SK-N-SH (cell line): ENCODE results near the gene LDLRAD1. TPM values are rescaled to one million over a fixed set of nuclear protein-coding genes. Genes with fewer than 3 reads are reported as not detected.
A peak's percentile ranks its signal among the peaks of the same experiment; 100 is the strongest.

ENCODE experiments used
- CTCF ChIA-PET: fragments of 300-600, 350-600 bp; formaldehyde crosslinking; extraction: SDS; loops from one replicate; lab custom pipeline; 2021; lab: Yijun Ruan, JAX
- POLR2A ChIA-PET: fragments of 350-600 bp; sonication (Branson Sonifier 250); formaldehyde crosslinking; extraction: SDS; loops from one replicate; lab custom pipeline; 2020; ENCODE audit warnings: antibody characterized with exemption, inconsistent platforms; lab: Yijun Ruan, JAX
- DNase-seq: peaks from one replicate; pipeline ENCODE4 v3.0.0; 2012
- H2AFZ ChIP-seq: fragments of 200-600 bp; sonication (generic); 2 replicates; pipeline ENCODE4 v1.8.1; 2016; ENCODE audit warnings: antibody characterized with exemption, mild to moderate bottlenecking, low read depth
- H3F3A ChIP-seq: fragments of 200-600 bp; sonication (generic); replicated peaks from 2 replicates; pipeline ENCODE3; 2016; ENCODE audit warnings: antibody characterized with exemption, mild to moderate bottlenecking; ENCODE audit not compliant: insufficient read depth
- H3K27ac ChIP-seq, 2 experiments: fragments of 200-500 bp in 1 of 2; fragments of 200-600 bp in 1 of 2; sonication (Bioruptor generic) in 1 of 2; sonication (generic), shearing (Covaris generic) in 1 of 2; 2 replicates each; pipeline versions ENCODE4 v1.5.1 to v1.6.1; 2014 to 2016; ENCODE audit warnings: low read depth in 2 of 2, inconsistent platforms in 1 of 2, low read length in 1 of 2, mild to moderate bottlenecking in 1 of 2, mixed read lengths in 1 of 2
- H3K27me3 ChIP-seq: fragments of 200-600 bp; sonication (generic), shearing (Covaris generic); 2 replicates; pipeline ENCODE4 v1.6.1; 2016; ENCODE audit warnings: mixed run types; ENCODE audit not compliant: insufficient read depth
- H3K36me3 ChIP-seq, 2 experiments: fragments of 200-500 bp in 1 of 2; fragments of 200-600 bp in 1 of 2; sonication (Bioruptor generic) in 1 of 2; sonication (generic) in 1 of 2; replicated peaks in 1 of 2; 2 replicates each; pipeline versions ENCODE3 to v1.5.1; 2014 to 2016; ENCODE audit warnings: low read length in 1 of 2, mild to moderate bottlenecking in 1 of 2; ENCODE audit not compliant: insufficient read depth in 2 of 2, control insufficient read depth in 1 of 2
- H3K4me1 ChIP-seq, 2 experiments: fragments of 200-500 bp in 1 of 2; fragments of 200-600 bp in 1 of 2; sonication (Bioruptor generic) in 1 of 2; sonication (generic), shearing (Covaris generic) in 1 of 2; 2 replicates each; pipeline versions ENCODE4 v1.5.1 to v1.6.1; 2014 to 2016; ENCODE audit warnings: low read depth in 1 of 2, low read length in 1 of 2, mixed run types in 1 of 2; ENCODE audit not compliant: insufficient read depth in 2 of 2, control insufficient read depth in 1 of 2
- H3K4me2 ChIP-seq: fragments of 200-600 bp; sonication (generic), shearing (Covaris generic); 2 replicates; pipeline ENCODE4 v1.6.1; 2017; ENCODE audit warnings: mixed run types
- H3K4me3 ChIP-seq, 2 experiments: fragments of 200-500 bp in 1 of 2; fragments of 200-600 bp in 1 of 2; sonication (Bioruptor generic) in 1 of 2; sonication (generic), shearing (Covaris generic) in 1 of 2; 2 replicates each; pipeline versions ENCODE4 v1.5.1 to v1.8.1; 2014 to 2016; ENCODE audit warnings: low read depth in 2 of 2, inconsistent platforms in 1 of 2, low read length in 1 of 2, mild to moderate bottlenecking in 1 of 2, mixed read lengths in 1 of 2, moderate library complexity in 1 of 2
- H3K79me2 ChIP-seq: fragments of 200-600 bp; sonication (generic); 2 replicates; pipeline ENCODE4 v1.8.1; 2017; ENCODE audit warnings: mild to moderate bottlenecking; ENCODE audit not compliant: insufficient read depth
- H3K9ac ChIP-seq: fragments of 200-600 bp; sonication (generic); 2 replicates; pipeline ENCODE4 v1.6.1; 2017; ENCODE audit warnings: mixed run types
- H3K9me2 ChIP-seq: fragments of 200-600 bp; sonication (generic); 2 replicates; pipeline ENCODE4 v1.6.1; 2017; ENCODE audit warnings: mixed run types
- H3K9me3 ChIP-seq: fragments of 200-600 bp; sonication (generic); 2 replicates; pipeline ENCODE4 v1.6.1; 2017; ENCODE audit warnings: mixed run types, mild to moderate bottlenecking, moderate library complexity
- H4K20me1 ChIP-seq: fragments of 200-600 bp; sonication (generic); 2 replicates; pipeline ENCODE4 v1.6.1; 2017; ENCODE audit warnings: mild to moderate bottlenecking, mixed run types; ENCODE audit not compliant: insufficient read depth
- CHD2 ChIP-seq: fragments of 150-350 bp; IDR thresholded peaks from 2 replicates; pipeline ENCODE4 v1.6.1; 2018; ENCODE audit warnings: low read length; ENCODE audit not compliant: partially characterized antibody
- EP300 ChIP-seq, 2 experiments: IDR thresholded peaks; 2 replicates each; pipeline versions ENCODE4 v1.4.0 to v1.6.1; 2012; ENCODE audit warnings: borderline replicate concordance in 1 of 2, low read depth in 1 of 2, low read length in 1 of 2
- EZH2phosphoT487 ChIP-seq: fragments of 200-600 bp; sonication (generic); IDR thresholded peaks from 2 replicates; pipeline ENCODE4 v1.6.1; 2017; ENCODE audit warnings: low read depth, mixed run types, mild to moderate bottlenecking, antibody characterized with exemption, moderate library complexity, borderline replicate concordance
- FOSL2 ChIP-seq: IDR thresholded peaks from 2 replicates; pipeline ENCODE4 v1.4.0; 2012; ENCODE audit warnings: low read depth, mild to moderate bottlenecking, moderate library complexity, borderline replicate concordance
- FOXJ3 ChIP-seq: sonication (generic); formaldehyde crosslinking; IDR thresholded peaks from 2 replicates; pipeline ENCODE4 v1.5.1; 2020; ENCODE audit warnings: mild to moderate bottlenecking, missing genetic modification reagents
- GATA2 ChIP-seq: sonication (generic); formaldehyde crosslinking; IDR thresholded peaks from 2 replicates; pipeline ENCODE4 v1.5.0; 2020; ENCODE audit warnings: mild to moderate bottlenecking, missing genetic modification reagents
- MEF2A ChIP-seq: IDR thresholded peaks from 2 replicates; pipeline ENCODE4 v1.4.0; 2012; ENCODE audit warnings: low read depth, borderline replicate concordance
- MXI1 ChIP-seq: IDR thresholded peaks from 2 replicates; pipeline ENCODE4 v1.6.1; 2012; ENCODE audit warnings: mild to moderate bottlenecking, low read depth, low read length, improper control_type of control experiment
- NFIC ChIP-seq: IDR thresholded peaks from 2 replicates; pipeline ENCODE4 v1.4.0; 2012; ENCODE audit warnings: borderline replicate concordance
- RCOR1 ChIP-seq: fragments of 150-350 bp; IDR thresholded peaks from 2 replicates; pipeline ENCODE4 v1.6.1; 2017; ENCODE audit warnings: antibody characterized with exemption, low read length
- SMC3 ChIP-seq: IDR thresholded peaks from 2 replicates; pipeline ENCODE4 v1.6.1; 2012; ENCODE audit warnings: low read depth, low read length, improper control_type of control experiment
- TAF1 ChIP-seq: IDR thresholded peaks from 2 replicates; pipeline ENCODE4 v1.6.1; 2012; ENCODE audit warnings: low read depth, mild to moderate bottlenecking, low read length, moderate library complexity, borderline replicate concordance
- TCF12 ChIP-seq: IDR thresholded peaks from 2 replicates; pipeline ENCODE4 v1.4.0; 2012
- WGBS: methylation state at CpG from one replicate; pipeline ENCODE4 v1.1.6; 2017; ENCODE audit warnings: low lambda C conversion rate; 5-methylcytosine and 5-hydroxymethylcytosine counted together
- polyA plus RNA-seq, 3 experiments: library from polyadenylated mRNA; depleted of rRNA; stranded (reverse); fragments of >200 nt; gene quantifications; 2 replicates each; pipeline ENCODE4 v1.2.3, GENCODE V29; 2012
- TF ChIP-seq, protein P1 (sequence below): IDR thresholded peaks from 2 replicates; pipeline ENCODE4 v1.4.0; 2012; ENCODE audit warnings: low read depth, borderline replicate concordance
- TF ChIP-seq, protein P2 (sequence below): IDR thresholded peaks from 2 replicates; pipeline ENCODE4 v1.4.0; 2012; ENCODE audit warnings: low read depth
- TF ChIP-seq, protein P3 (sequence below): IDR thresholded peaks from 2 replicates; pipeline ENCODE4 v1.4.0; 2012; ENCODE audit warnings: low read depth, borderline replicate concordance
- TF ChIP-seq, protein P4 (sequence below): IDR thresholded peaks from 2 replicates; pipeline ENCODE4; 2012

LDLRAD1 gene
- polyA plus RNA-seq, 1 of the 3 experiments (the other 2 are of a cell fraction): not detected

DNA sequence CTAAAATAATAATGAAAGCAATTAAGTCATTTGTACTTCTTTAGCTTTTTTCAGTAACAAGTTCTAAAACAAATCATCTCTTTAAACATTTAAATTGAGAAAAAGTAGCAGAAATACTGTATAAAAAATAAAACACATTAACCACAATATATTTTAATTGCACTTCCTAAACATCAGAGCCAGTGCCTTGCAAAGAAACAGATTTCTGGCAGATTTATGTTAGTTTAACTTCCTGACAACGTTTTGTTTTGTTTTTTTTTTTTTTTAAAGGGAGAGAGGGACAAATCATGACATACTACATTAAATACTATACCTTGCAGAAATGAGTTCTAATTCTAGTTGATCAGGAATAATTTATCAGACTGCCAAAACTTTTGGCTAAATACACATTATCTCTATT, 23.8 kb upstream of the LDLRAD1 start (continued):
- TF ChIP-seq, protein P1, sequence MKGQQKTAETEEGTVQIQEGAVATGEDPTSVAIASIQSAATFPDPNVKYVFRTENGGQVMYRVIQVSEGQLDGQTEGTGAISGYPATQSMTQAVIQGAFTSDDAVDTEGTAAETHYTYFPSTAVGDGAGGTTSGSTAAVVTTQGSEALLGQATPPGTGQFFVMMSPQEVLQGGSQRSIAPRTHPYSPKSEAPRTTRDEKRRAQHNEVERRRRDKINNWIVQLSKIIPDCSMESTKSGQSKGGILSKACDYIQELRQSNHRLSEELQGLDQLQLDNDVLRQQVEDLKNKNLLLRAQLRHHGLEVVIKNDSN: no peak
- no peak for TF ChIP-seq SMC3
- TF ChIP-seq TCF12: no peak
- no peak for TF ChIP-seq FOXJ3
- TF ChIP-seq, protein P2, sequence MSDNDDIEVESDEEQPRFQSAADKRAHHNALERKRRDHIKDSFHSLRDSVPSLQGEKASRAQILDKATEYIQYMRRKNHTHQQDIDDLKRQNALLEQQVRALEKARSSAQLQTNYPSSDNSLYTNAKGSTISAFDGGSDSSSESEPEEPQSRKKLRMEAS: no peak
- no peak for TF ChIP-seq CHD2
- TF ChIP-seq, protein P3, sequence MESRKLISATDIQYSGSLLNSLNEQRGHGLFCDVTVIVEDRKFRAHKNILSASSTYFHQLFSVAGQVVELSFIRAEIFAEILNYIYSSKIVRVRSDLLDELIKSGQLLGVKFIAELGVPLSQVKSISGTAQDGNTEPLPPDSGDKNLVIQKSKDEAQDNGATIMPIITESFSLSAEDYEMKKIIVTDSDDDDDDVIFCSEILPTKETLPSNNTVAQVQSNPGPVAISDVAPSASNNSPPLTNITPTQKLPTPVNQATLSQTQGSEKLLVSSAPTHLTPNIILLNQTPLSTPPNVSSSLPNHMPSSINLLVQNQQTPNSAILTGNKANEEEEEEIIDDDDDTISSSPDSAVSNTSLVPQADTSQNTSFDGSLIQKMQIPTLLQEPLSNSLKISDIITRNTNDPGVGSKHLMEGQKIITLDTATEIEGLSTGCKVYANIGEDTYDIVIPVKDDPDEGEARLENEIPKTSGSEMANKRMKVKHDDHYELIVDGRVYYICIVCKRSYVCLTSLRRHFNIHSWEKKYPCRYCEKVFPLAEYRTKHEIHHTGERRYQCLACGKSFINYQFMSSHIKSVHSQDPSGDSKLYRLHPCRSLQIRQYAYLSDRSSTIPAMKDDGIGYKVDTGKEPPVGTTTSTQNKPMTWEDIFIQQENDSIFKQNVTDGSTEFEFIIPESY: no peak

DNA sequence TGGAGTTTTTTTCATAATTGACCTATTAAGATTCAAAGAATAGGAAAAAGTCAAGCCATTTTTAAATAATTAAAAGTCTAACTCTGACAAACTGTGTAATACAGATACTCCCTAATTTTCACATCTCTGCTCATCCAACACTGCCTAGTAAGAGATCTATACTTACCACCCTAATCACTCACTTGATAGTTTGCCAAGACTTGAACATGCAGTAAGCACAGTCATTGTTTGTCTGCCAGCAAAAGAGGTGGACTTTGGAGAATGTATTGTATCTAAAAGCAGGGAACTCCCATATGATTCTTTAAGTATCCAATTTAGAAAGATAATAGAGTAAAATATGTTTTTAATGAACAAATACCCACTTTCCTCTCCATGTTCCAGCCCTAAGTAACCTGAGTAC, 19.5 kb upstream of the LDLRAD1 start:
- no peak overlapping the region for H3K4me3 ChIP-seq
- H2AFZ ChIP-seq: no peak overlapping the region
- no peaks in the 10 kb centered on the region for H3K9me2 ChIP-seq
- TF ChIP-seq MEF2A (no peak), NFIC (0 out of 2 replicates have a peak, but pooled peaks have one; percentile 19)
- TF ChIP-seq, all 33 proteins: peak for 1
- no peaks in the 10 kb centered on the region for H3K9me3 ChIP-seq
- no peaks in the 10 kb centered on the region for H4K20me1 ChIP-seq
- no peak for DNase-seq
- no peak overlapping the region for H3K27ac ChIP-seq
- peaks cover 66 to 69% of the 10 kb centered on the region in 2 experiments for H3K36me3 ChIP-seq
- CTCF ChIA-PET: no interaction called here
- no peaks in the 10 kb centered on the region; the same call in 1 of the 2 replicates for H3K79me2 ChIP-seq
- peaks cover 8% of the 10 kb centered on the region for H3F3A ChIP-seq
- no peak overlapping the region for H3K4me2 ChIP-seq
- H3K27me3 ChIP-seq: no peaks in the 10 kb centered on the region
- H3K4me1 ChIP-seq: no peaks in the 10 kb centered on the region
- POLR2A ChIA-PET: no interaction called here
- no peak overlapping the region for H3K9ac ChIP-seq

DNA sequence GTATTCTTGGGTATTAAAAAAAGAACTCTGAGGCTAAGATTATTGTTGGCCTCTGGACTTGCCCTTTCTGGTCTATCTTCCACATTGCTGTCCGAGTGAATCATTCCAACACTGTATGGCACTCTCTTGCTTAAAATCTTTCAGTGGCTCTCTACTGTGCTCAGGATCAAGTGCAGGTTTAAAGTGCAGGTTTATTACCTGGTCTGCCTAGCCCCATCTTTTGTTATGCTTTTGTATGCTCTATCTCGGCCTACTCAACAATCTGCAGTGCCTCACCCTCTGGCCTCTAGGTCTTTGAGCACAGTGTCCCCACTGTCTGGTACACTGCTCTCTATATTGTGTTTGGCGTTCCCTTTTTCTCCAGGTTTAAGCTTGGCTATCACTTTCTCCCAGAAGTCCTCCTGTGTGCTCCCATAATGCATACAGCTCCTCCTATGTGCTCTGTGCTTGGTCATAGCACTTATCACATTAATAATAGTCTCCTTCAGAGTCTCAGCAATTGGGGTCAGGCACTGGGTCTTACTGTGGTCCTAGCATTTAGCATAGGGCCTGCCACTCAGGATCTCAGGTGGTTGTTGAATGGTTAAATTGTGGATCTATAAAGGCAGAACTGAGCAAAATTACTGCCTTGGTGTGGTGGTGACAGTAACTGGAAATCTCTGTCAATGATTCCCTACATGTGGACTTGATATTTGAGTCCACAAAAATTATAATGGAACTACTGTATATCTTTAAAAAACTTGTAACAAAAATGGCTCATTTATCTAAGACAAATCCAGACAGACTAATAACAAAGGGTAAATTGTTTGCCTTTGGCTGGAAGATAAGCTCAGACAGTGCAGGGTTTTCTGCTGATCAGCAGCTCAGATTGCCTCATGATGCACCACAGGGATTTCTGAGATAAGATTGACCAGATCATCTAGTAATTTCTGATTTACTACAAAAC, 10.6 kb upstream of the LDLRAD1 start:
- ChIA-PET CTCF (interaction anchor here (1.0 to 1.3 kb wide), 2 partner anchors 20 to 461 kb away, joined by 3 to 4 read pairs; no protein-coding TSS in a partner anchor), POLR2A (no interaction called here)
- Histone ChIP-seq H3K79me2 (no peaks in the 10 kb centered on the region), H4K20me1 (no peaks in the 10 kb centered on the region), H3K9me2 (no peaks in the 10 kb centered on the region), H3K4me2 (no peak overlapping the region), H3K9me3 (no peaks in the 10 kb centered on the region), H3K9ac (no peak overlapping the region), H2AFZ (no peak overlapping the region), H3K4me3 (no peak overlapping the region), H3K27me3 (no peaks in the 10 kb centered on the region), H3K36me3 (peaks cover 11 to 18% of the 10 kb centered on the region in 2 experiments), H3K4me1 (peaks cover 0 to 18% of the 10 kb centered on the region in 2 experiments; a peak in 2 of 4 replicates), H3K27ac (peak overlapping the region in 1 of 2 experiments; percentile 82; a peak in 2 of 4 replicates), H3F3A (peaks cover 5% of the 10 kb centered on the region)
- DNase-seq: peak; percentile 34
- 76% methylated on average over 3 of the region's 3 CpGs for WGBS
- TF ChIP-seq FOSL2: no peak
- TF ChIP-seq EP300 (IDR thresholded peaks at IDR 0.05; ENCODE audit: borderline replicate concordance in 1 of 2, low read depth in 1 of 2, low read length in 1 of 2): peak in 1 of 2 experiments; percentile 85; a peak in 2 of 4 replicates
- TF ChIP-seq MXI1: 0 out of 2 replicates have a peak, but pooled peaks have one; percentile 23
- TF ChIP-seq TAF1: no peak
- TF ChIP-seq MEF2A: no peak
- peak; percentile 87; the same call in 1 of the 2 replicates for TF ChIP-seq RCOR1
- no peak for TF ChIP-seq EZH2phosphoT487
- TF ChIP-seq, protein P4, sequence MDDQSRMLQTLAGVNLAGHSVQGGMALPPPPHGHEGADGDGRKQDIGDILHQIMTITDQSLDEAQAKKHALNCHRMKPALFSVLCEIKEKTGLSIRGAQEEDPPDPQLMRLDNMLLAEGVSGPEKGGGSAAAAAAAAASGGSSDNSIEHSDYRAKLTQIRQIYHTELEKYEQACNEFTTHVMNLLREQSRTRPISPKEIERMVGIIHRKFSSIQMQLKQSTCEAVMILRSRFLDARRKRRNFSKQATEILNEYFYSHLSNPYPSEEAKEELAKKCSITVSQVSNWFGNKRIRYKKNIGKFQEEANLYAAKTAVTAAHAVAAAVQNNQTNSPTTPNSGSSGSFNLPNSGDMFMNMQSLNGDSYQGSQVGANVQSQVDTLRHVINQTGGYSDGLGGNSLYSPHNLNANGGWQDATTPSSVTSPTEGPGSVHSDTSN: no peak
- peak; percentile 92 for TF ChIP-seq GATA2 (CRISPR knock-in tag)
- TF ChIP-seq CHD2: peak; percentile 67
